ENCODE data around the gene SKP2.

DNA sequence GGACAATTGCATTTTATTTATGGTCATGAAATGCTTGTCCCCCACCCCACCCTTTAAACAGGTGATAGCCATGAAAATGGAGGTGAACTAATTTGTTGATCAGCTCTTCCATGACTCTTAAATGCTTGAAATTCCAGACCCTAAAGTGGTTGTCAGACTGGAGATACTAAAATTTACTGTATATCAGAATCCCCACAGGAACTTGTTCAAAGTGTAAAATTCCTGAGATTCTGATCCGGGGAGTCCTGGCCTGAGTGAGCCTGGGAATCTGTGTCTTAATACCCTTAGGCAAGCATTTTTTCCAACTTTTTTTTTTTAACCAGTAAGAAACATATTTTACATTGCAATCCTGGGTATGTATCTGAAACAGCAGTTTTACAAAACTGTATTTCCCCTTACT lies 4.7 kb downstream of the SKP2 start:
- TF ChIP-seq, protein P1, sequence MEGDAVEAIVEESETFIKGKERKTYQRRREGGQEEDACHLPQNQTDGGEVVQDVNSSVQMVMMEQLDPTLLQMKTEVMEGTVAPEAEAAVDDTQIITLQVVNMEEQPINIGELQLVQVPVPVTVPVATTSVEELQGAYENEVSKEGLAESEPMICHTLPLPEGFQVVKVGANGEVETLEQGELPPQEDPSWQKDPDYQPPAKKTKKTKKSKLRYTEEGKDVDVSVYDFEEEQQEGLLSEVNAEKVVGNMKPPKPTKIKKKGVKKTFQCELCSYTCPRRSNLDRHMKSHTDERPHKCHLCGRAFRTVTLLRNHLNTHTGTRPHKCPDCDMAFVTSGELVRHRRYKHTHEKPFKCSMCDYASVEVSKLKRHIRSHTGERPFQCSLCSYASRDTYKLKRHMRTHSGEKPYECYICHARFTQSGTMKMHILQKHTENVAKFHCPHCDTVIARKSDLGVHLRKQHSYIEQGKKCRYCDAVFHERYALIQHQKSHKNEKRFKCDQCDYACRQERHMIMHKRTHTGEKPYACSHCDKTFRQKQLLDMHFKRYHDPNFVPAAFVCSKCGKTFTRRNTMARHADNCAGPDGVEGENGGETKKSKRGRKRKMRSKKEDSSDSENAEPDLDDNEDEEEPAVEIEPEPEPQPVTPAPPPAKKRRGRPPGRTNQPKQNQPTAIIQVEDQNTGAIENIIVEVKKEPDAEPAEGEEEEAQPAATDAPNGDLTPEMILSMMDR (IDR thresholded peaks at IDR 0.05): no peak
- TF ChIP-seq EP300 (IDR thresholded peaks at IDR 0.05) (no peak), POLR2A (IDR thresholded peaks at IDR 0.05) (no peak)
